Metanephros (tissue), 2 donors: ENCODE data around the gene ULK4. TPM values are rescaled to one million over a fixed set of nuclear protein-coding genes. Genes with fewer than 3 reads are reported as not detected.

Source experiments
- small RNA-seq: library from RNA; depleted of rRNA; stranded (forward); fragments of <200 nt; gene quantifications from one replicate; pipeline ENCODE3, GENCODE V24; 2014; ENCODE audit warnings: low replicate concordance
- total RNA-seq: library from RNA; depleted of rRNA; stranded (reverse); fragments of >200 nt; gene quantifications from one replicate; pipeline ENCODE4 v1.2.3, GENCODE V29; 2014

Gene ULK4
- total RNA-seq = 13.7 TPM

DNA sequence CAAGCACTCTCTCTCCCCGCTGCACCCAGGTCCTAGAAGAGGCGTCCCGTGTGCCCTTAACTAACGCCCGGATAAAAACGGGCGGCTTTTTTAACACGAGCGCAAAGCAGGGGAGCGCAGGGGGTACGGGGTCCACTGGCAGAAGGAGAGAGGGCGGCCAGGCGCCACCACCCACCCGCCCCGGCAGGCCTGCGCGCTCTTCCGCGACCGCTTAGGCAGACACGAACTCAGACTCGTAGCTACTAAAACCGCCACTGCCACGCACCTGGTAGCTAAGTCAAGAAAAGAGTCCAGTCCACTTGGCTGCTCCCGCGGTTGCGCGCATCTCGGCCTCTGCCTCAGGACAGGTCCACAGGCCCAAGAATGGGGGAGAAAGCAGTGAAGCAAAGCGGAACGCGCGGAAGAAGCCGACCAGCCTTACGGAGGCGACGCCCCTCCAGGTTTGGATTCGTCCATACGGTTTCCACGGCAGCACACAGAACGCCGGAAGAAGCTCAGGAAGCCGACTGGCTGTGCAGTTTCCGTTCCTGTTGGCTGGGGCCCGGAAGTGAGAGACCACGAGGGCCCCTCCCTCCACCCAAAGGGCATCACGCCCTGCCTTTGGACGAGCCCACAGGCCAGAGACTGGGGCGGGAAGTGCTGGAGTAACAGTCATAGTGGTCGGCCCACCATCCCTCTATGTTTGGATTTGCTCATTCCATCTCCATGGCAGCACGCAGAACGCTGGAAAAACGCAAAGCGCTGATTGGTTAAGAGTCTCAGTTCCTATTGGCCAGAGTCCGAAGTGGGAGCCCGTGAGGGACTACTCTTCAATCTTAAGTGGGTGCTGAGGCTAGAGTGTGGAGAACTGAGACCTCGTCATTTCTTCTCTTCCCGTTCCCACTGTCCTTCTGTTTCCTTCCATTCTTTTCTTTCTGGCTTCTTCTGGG is at the start of gene ULK4:
ULK4 (minus strand) TSS at position 353 of the 929 bp plus-strand sequence. CDS start 7,344 bp downstream, outside the sequence.

DNA sequence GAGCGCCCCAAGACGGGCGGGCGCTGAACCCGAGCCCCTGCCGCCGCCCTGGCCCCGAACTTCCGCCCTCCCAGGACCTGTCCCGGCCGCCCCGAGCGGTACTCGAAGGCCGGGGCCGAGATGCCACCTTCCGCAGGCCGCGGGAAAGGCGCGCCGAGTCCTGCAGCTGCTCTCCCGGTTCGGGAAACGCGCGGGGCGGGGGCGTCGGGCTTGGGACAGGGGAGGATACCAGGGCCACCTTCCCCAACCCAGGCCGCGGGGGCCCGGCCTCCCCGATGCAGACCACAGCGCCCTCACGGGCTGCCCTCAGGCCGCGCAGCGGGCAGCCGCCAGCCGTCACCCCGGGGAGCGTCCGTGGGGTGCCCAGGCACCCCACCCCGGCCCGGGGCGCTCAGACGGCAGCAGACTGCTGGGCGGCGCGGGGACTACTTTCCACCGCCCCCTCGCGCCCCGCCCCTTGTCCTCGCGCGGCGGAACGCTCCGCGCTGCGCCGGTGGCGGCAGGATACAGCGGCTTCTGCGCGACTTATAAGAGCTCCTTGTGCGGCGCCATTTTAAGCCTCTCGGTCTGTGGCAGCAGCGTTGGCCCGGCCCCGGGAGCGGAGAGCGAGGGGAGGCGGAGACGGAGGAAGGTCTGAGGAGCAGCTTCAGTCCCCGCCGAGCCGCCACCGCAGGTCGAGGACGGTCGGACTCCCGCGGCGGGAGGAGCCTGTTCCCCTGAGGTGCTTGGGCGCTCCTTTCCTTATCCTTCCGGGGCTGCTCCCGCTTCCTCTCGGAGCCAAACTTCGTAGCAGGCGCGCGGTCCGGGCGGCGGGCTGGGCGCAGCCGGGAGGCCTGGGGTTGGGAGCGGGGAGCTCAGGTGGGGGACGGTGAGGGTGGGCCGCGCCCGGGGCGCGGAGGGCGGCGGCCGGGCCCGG is 762.7 kb downstream of the ULK4 start, which contains the start of gene CTNNB1:
CTNNB1 (plus strand) TSS at position 556 of the 916 bp plus-strand sequence. CDS start 24,564 bp downstream, outside the sequence.

Small RNAs within 50 kb of the gene (small RNA-seq; reads per million reads assigned to genes)
- gene ATP6V0E1P2 (not detected), gene RF00019 (not detected), gene RF00096 (not detected), gene RF00602 (not detected)

Other genes with a start within 250 kb of the ULK4 start
- 61.2 TPM for gene TRAK1, start 129.3 kb upstream of the ULK4 start, total RNA-seq